Pancreas (tissue), 10 donors: ENCODE data around the gene ARHGAP20. TPM values are rescaled to one million over a fixed set of nuclear protein-coding genes. Genes with fewer than 3 reads are reported as not detected.
A peak's percentile ranks its signal among the peaks of the same experiment; 100 is the strongest.

Experiments
- ATAC-seq, 4 donors: fragments of 200-7000 bp; cut with Tn5 transposase; one replicate each; pipeline versions ENCODE4 v1.8.0 to v1.9.1; 2020; ENCODE audit warnings: mild to moderate bottlenecking in 4 of 4, moderate library complexity in 4 of 4
- DNase-seq, 6 donors: peaks; one replicate each; pipeline ENCODE4 v3.0.0-alpha.2; 2020
- FAIRE-seq: peaks from 2 replicates; lab custom pipeline; 2012; peaks lifted over from hg19 to GRCh38; lab: Jason Lieb, UNC
- H3K27ac ChIP-seq, 4 donors: fragments of 200-600 bp; sonication (generic); 1 replicate in 3 of 4; 2 replicates in 1 of 4; pipeline versions ENCODE4 v1.5.0 to v1.8.0; 2020
- H3K27me3 ChIP-seq, 4 donors: fragments of 200-600 bp; one replicate each; pipeline ENCODE4 v1.8.0; 2021
- H3K36me3 ChIP-seq, 3 donors: fragments of 200-600 bp; sonication (generic) in 1 of 3; one replicate each; pipeline versions ENCODE4 v1.5.0 to v1.8.0; 2020 to 2021
- H3K4me1 ChIP-seq, 3 donors: fragments of 200-600 bp; one replicate each; pipeline ENCODE4 v1.8.0; 2021
- H3K4me3 ChIP-seq, 4 donors: fragments of 200-600 bp; sonication (generic) in 2 of 4; one replicate each; pipeline versions ENCODE4 v1.5.0 to v1.8.0; 2020 to 2021
- H3K9me3 ChIP-seq, 4 donors: fragments of 200-600 bp; one replicate each; pipeline ENCODE4 v1.8.0; 2021
- CTCF ChIP-seq, 4 donors: fragments of 200-600 bp; sonication (generic) in 3 of 4; IDR thresholded peaks; one replicate each; pipeline versions ENCODE4 v1.5.0 to v1.8.0; 2021; ENCODE audit warnings: antibody characterized with exemption in 4 of 4
- WGBS, 2 donors: extraction: QIAGEN DNeasy Blood & Tissue Kit; methylation state at CpG; one replicate each; pipeline ENCODE4 v1.1.7; 2013; 5-methylcytosine and 5-hydroxymethylcytosine counted together
- intact Hi-C, 3 donors: fragments of 100-400 bp; cut with DNase I; formaldehyde crosslinking; loops; one replicate each; pipeline versions ENCODE4 v1.11.1 to v1.14.2; 2022
- polyA plus RNA-seq, 2 donors: library from polyadenylated mRNA; stranded (reverse); fragments of 200-250 nt; gene quantifications; one replicate each; pipeline ENCODE4 v1.2.3, GENCODE V29; 2013
- total RNA-seq, 6 donors: library from RNA; stranded (reverse); fragmentation: NEBNext Ultra II Directional in 4 of 6; extraction: Animal tissue kit (Norgen Biotek cat#: 25700) in 4 of 6; gene quantifications; one replicate each; pipeline versions ENCODE4 v1.2.1 to v1.2.4, GENCODE V29; 2021 to 2023
- donor health status: healthy with polysubstance abuse.
- donor health status: DM: no; HTN: no; CAD: no; lungs with moderate emphysema.
- donor health status: DM: no; HTN: no; CAD: no.
- donor health status: control.
- donor health status: control.
- donor health status: Bipolar disorder and iron deficiency.
- donor health status: DM: yes; HTN: yes; CAD: no.
- donor health status: DM: no; HTN: no; CAD: no.
- donor health status: DM: no; HTN: no; CAD: no.
- donor health status: DM: yes; HTN: yes; CAD: no.

The ARHGAP20 gene
- total and polyA plus RNA-seq, 8 donors, result 0.05 to 0.61 (median 0.16) TPM

GRCh38 chr11:110712659-110713448, 617 bp upstream of the ARHGAP20 start:
- no peak for TF ChIP-seq CTCF (IDR thresholded peaks at IDR 0.05)
- ATAC-seq (peak; percentile 15 to 51 (median 35)), DNase-seq (peak in 1 of 6 donors; percentile 83), FAIRE-seq (no peak)
- Histone ChIP-seq H3K4me1 (peaks cover 0 to 12% (median 5%) of the 10 kb centered on the region in 3 donors), H3K27me3 (peaks cover 0 to 19% (median 6%) of the 10 kb centered on the region in 4 donors), H3K4me3 (peak overlapping the region; percentile 15 to 58 (median 34)), H3K27ac (no peak overlapping the region), H3K9me3 (no peaks in the 10 kb centered on the region), H3K36me3 (no peaks in the 10 kb centered on the region)
- intact Hi-C loops, result no loop called here
- 2 to 3% methylated on average over 46 to 50 of the region's 50 CpGs for WGBS, 2 donors

GRCh38 chr11:110711448-110711775, 825 bp downstream of the ARHGAP20 start:
- Histone ChIP-seq H3K4me3 (peak overlapping the region; percentile 20 to 58 (median 46)), H3K27ac (no peak overlapping the region), H3K27me3 (peaks cover 0 to 19% (median 6%) of the 10 kb centered on the region in 4 donors), H3K9me3 (no peaks in the 10 kb centered on the region), H3K4me1 (peaks cover 0 to 12% (median 5%) of the 10 kb centered on the region in 3 donors), H3K36me3 (no peaks in the 10 kb centered on the region)
- intact Hi-C loops, result no loop called here
- TF ChIP-seq CTCF (IDR thresholded peaks at IDR 0.05), result no peak
- FAIRE-seq, result no peak
- no peak for ATAC-seq
- DNase-seq, result peak in 1 of 6 donors; percentile 2
- WGBS, 2 donors, result 1 to 2% methylated on average over 24 of the region's 24 CpGs

- 5% methylated on average over 31 to 33 of the region's 33 CpGs for WGBS, 2 donors
- H3K36me3 ChIP-seq, result no peaks in the 10 kb centered on the region
Observed at GRCh38 chr11:110710628-110711381, 1.4 kb downstream of the ARHGAP20 start.

GRCh38 chr11:110704210-110704864, 7.9 kb downstream of the ARHGAP20 start:
- no peak overlapping the region for H3K4me3 ChIP-seq
- H3K27ac ChIP-seq, result no peak overlapping the region
- TF ChIP-seq CTCF (IDR thresholded peaks at IDR 0.05), result no peak
- DNase-seq, result no peak
- H3K27me3 ChIP-seq, result peaks cover 0 to 10% (median 2%) of the 10 kb centered on the region in 4 donors
- intact Hi-C loops, result no loop called here
- H3K9me3 ChIP-seq, result no peaks in the 10 kb centered on the region
- 59 to 65% methylated on average over 5 of the region's 5 CpGs for WGBS, 2 donors
- no peaks in the 10 kb centered on the region for H3K4me1 ChIP-seq
- FAIRE-seq, result no peak
- no peaks in the 10 kb centered on the region for H3K36me3 ChIP-seq
- ATAC-seq, result no peak

More at GRCh38 chr11:110710628-110711381, 1.4 kb downstream of the ARHGAP20 start:
- Histone ChIP-seq H3K9me3 (no peaks in the 10 kb centered on the region), H3K27ac (no peak overlapping the region), H3K4me3 (peak overlapping the region in 3 of 4 donors; percentile 7 to 58 (median 47)), H3K27me3 (peaks cover 0 to 19% (median 6%) of the 10 kb centered on the region in 4 donors), H3K4me1 (peaks cover 0 to 12% (median 5%) of the 10 kb centered on the region in 3 donors)
- intact Hi-C loops, result no loop called here
- ATAC-seq, result peak in 3 of 4 donors; percentile 21 to 54 (median 25)
- TF ChIP-seq CTCF (IDR thresholded peaks at IDR 0.05), result no peak
- FAIRE-seq, result no peak
- peak; percentile 18 to 72 (median 34) for DNase-seq
